PC-9 (cell line): Measurements from ENCODE around the gene MAP3K20. TPM values are rescaled to one million over a fixed set of nuclear protein-coding genes. Genes with fewer than 3 reads are reported as not detected.
"Not testable (repeated sequence)": the region's sequence is repeated elsewhere in the genome, so short reads cannot be mapped to it uniquely, and the experiment has no call there.

Experiments used
- BruUV-seq: library from RNA; stranded (reverse); fragments of 400-500 nt; replicated peaks from 2 replicates; lab custom pipeline; 2021; lab: Mats Ljungman, UMichigan
- CTCF ChIA-PET: fragments of 300-600 bp; sonication (Branson Sonifier 250); formaldehyde crosslinking; loops from one replicate; lab custom pipeline; 2022; ENCODE audit warnings: antibody characterized with exemption; lab: Charles Lee
- POLR2A ChIA-PET: fragments of 300-600 bp; sonication (Branson Sonifier 250); formaldehyde crosslinking; loops from one replicate; lab custom pipeline; 2022; ENCODE audit warnings: antibody characterized with exemption; ENCODE audit not compliant: unreplicated experiment; lab: Charles Lee
- DNase-seq, 2 experiments: peaks; one replicate each; pipeline versions ENCODE4 v3.0.0 to v3.0.0-alpha.2; 2015 to 2022; ENCODE audit warnings: mixed read lengths in 1 of 2
- H2AFZ ChIP-seq: fragments of 200-600 bp; sonication (generic); 2 replicates; pipeline ENCODE4 v1.8.1; 2017; ENCODE audit warnings: antibody characterized with exemption
- H3F3A ChIP-seq: fragments of 200-600 bp; sonication (generic); 2 replicates; pipeline ENCODE4 v1.8.1; 2017; ENCODE audit warnings: antibody characterized with exemption, mild to moderate bottlenecking, low read depth; ENCODE audit not compliant: insufficient read depth
- H3K27ac ChIP-seq: fragments of 200-600 bp; sonication (generic); 2 replicates; pipeline ENCODE4 v1.6.1; 2016; ENCODE audit warnings: mixed run types
- H3K27me3 ChIP-seq: fragments of 200-600 bp; sonication (generic); 2 replicates; pipeline ENCODE4 v1.6.1; 2016; ENCODE audit warnings: low read depth, mixed run types; ENCODE audit not compliant: insufficient read depth
- H3K36me3 ChIP-seq: fragments of 200-600 bp; sonication (generic); 2 replicates; pipeline ENCODE4 v1.6.1; 2016; ENCODE audit warnings: low read depth, mixed run types
- H3K4me1 ChIP-seq: fragments of 200-600 bp; sonication (generic); replicated peaks from 2 replicates; pipeline ENCODE4 v1.6.1; 2016; ENCODE audit warnings: mixed run types; ENCODE audit not compliant: insufficient read depth
- H3K4me2 ChIP-seq: fragments of 200-600 bp; sonication (generic); 2 replicates; pipeline ENCODE4 v1.6.1; 2017; ENCODE audit warnings: mixed run types
- H3K4me3 ChIP-seq: fragments of 200-600 bp; sonication (generic); 2 replicates; pipeline ENCODE4 v1.6.1; 2016; ENCODE audit warnings: mixed run types
- H3K79me2 ChIP-seq: fragments of 200-600 bp; sonication (generic); 2 replicates; pipeline ENCODE4 v1.6.1; 2017; ENCODE audit warnings: low read depth, mixed run types
- H3K9me2 ChIP-seq: fragments of 200-600 bp; sonication (generic); 2 replicates; pipeline ENCODE4 v1.8.1; 2017; ENCODE audit warnings: mild to moderate bottlenecking; ENCODE audit not compliant: insufficient read depth
- H3K9me3 ChIP-seq: fragments of 200-600 bp; sonication (generic); 2 replicates; pipeline ENCODE4 v1.8.1; 2016; ENCODE audit warnings: low read depth; ENCODE audit not compliant: insufficient read depth
- H4K20me1 ChIP-seq: fragments of 200-600 bp; sonication (generic); 2 replicates; pipeline ENCODE4 v1.8.1; 2017; ENCODE audit not compliant: insufficient read depth
- EZH2 ChIP-seq: fragments of 200-600 bp; sonication (generic); IDR thresholded peaks from 2 replicates; pipeline ENCODE4 v1.8.0; 2017; ENCODE audit warnings: antibody characterized with exemption, low read depth
- intact Hi-C: fragments of 100-400 bp; cut with micrococcal nuclease; formaldehyde crosslinking; loops from one replicate; pipeline ENCODE4 v1.10.0; 2022; ENCODE audit not compliant: unreplicated experiment
- total RNA-seq: library from RNA; stranded (reverse); gene quantifications from 2 replicates; pipeline ENCODE4 v1.2.3, GENCODE V29; 2021
- TF ChIP-seq, protein P1 (sequence below): fragments of 200-600 bp; sonication (generic); conservative IDR thresholded peaks from 2 replicates; pipeline ENCODE4 v1.6.1; 2017; ENCODE audit warnings: mixed run types, antibody characterized with exemption, mild to moderate bottlenecking, moderate library complexity

Gene MAP3K20
- total RNA-seq, 1 experiment from 2014 or later = 58.5 TPM

GRCh38 chr2:173161040-173161439, 85.4 kb downstream of the MAP3K20 start:
- BruUV-seq = no TSS peak
- Histone ChIP-seq H3K9me2 (no peaks in the 10 kb centered on the region), H3K9me3 (no peaks in the 10 kb centered on the region), H3F3A (peaks cover 41% of the 10 kb centered on the region), H2AFZ (no peak overlapping the region), H3K36me3 (0 out of 2 replicates have a peak, but pooled peaks cover 10% of the 10 kb centered on the region), H3K79me2 (peaks cover 65% of the 10 kb centered on the region), H4K20me1 (no peaks in the 10 kb centered on the region), H3K4me1 (peaks cover 37% of the 10 kb centered on the region), H3K27ac (peak overlapping the region; percentile 70), H3K4me2 (peak overlapping the region; percentile 35; the same call in 1 of the 2 replicates), H3K4me3 (no peak overlapping the region), H3K27me3 (no peaks in the 10 kb centered on the region)
- ChIA-PET POLR2A (no interaction called here), CTCF (no interaction called here)
- TF ChIP-seq, protein P1, sequence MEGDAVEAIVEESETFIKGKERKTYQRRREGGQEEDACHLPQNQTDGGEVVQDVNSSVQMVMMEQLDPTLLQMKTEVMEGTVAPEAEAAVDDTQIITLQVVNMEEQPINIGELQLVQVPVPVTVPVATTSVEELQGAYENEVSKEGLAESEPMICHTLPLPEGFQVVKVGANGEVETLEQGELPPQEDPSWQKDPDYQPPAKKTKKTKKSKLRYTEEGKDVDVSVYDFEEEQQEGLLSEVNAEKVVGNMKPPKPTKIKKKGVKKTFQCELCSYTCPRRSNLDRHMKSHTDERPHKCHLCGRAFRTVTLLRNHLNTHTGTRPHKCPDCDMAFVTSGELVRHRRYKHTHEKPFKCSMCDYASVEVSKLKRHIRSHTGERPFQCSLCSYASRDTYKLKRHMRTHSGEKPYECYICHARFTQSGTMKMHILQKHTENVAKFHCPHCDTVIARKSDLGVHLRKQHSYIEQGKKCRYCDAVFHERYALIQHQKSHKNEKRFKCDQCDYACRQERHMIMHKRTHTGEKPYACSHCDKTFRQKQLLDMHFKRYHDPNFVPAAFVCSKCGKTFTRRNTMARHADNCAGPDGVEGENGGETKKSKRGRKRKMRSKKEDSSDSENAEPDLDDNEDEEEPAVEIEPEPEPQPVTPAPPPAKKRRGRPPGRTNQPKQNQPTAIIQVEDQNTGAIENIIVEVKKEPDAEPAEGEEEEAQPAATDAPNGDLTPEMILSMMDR = no peak
- no peak for TF ChIP-seq EZH2
- intact Hi-C loops = no loop called here
- DNase-seq = no peak

- Histone ChIP-seq H4K20me1 (no peaks in the 10 kb centered on the region), H3K79me2 (peaks cover 68% of the 10 kb centered on the region)
These were observed 85.9 kb downstream of the MAP3K20 start for GRCh38 chr2:173161507-173161906.

DNA sequence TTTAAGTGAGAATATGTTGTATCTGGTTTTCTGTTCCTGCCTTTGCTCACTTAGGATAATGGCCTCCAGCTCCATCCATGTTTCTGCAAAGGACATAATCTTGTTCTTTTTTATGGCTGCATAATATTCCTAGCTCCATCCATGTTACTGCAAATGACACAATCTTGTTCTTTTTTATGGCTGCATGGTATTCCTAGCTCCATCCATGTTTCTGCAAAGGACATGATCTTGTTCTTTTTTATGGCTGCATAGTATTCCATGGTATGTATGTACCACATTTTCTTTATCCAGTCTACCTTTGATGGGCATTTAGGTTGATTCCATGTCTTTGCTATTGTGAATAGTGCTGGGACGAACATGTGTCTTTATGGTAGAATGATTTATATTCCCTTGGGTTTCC, 87.7 kb downstream of the MAP3K20 start:
- H3K9me2 ChIP-seq, H3K4me3 ChIP-seq, H3K27me3 ChIP-seq, H3K27ac ChIP-seq, H2AFZ ChIP-seq, CTCF ChIA-PET, intact Hi-C loops, DNase-seq, H3K9me3 ChIP-seq, BruUV-seq, H3K4me2 ChIP-seq, H4K20me1 ChIP-seq: not testable (repeated sequence)
- POLR2A ChIA-PET = interaction anchor here (0.7 kb wide), 1 partner anchor 119 kb away, joined by 4 read pairs; no protein-coding TSS in a partner anchor
- Histone ChIP-seq H3K36me3 (0 out of 2 replicates have a peak, but pooled peaks cover 10% of the 10 kb centered on the region), H3K4me1 (peaks cover 33% of the 10 kb centered on the region), H3K79me2 (peaks cover 60% of the 10 kb centered on the region), H3F3A (peaks cover 37% of the 10 kb centered on the region)

More at GRCh38 chr2:173161507-173161906, 85.9 kb downstream of the MAP3K20 start:
- CTCF ChIA-PET = no interaction called here
- POLR2A ChIA-PET = no interaction called here
- Histone ChIP-seq H3K4me1 (peaks cover 37% of the 10 kb centered on the region), H2AFZ (no peak overlapping the region), H3K27me3 (no peaks in the 10 kb centered on the region), H3K9me2 (no peaks in the 10 kb centered on the region), H3K36me3 (0 out of 2 replicates have a peak, but pooled peaks cover 10% of the 10 kb centered on the region), H3K4me2 (no peak overlapping the region), H3K27ac (peak overlapping the region; percentile 70), H3K4me3 (no peak overlapping the region), H3F3A (peaks cover 43% of the 10 kb centered on the region), H3K9me3 (no peaks in the 10 kb centered on the region)
- TF ChIP-seq, protein P1 = no peak
- no peak for TF ChIP-seq EZH2
- intact Hi-C loops = no loop called here
- no TSS peak for BruUV-seq
- DNase-seq = no peak

- Histone ChIP-seq H4K20me1 (no peaks in the 10 kb centered on the region), H3K4me1 (peaks cover 23% of the 10 kb centered on the region), H3F3A (peaks cover 30% of the 10 kb centered on the region), H3K36me3 (0 out of 2 replicates have a peak, but pooled peaks cover 10% of the 10 kb centered on the region), H3K27me3 (no peaks in the 10 kb centered on the region), H2AFZ (no peak overlapping the region), H3K79me2 (peaks cover 55% of the 10 kb centered on the region), H3K9me3 (no peaks in the 10 kb centered on the region), H3K27ac (no peak overlapping the region), H3K4me3 (no peak overlapping the region), H3K9me2 (no peaks in the 10 kb centered on the region), H3K4me2 (no peak overlapping the region)
- no peak for DNase-seq
- intact Hi-C loops = no loop called here
- CTCF ChIA-PET = no interaction called here
- TF ChIP-seq, protein P1 = no peak
- TF ChIP-seq EZH2 = no peak
- POLR2A ChIA-PET = no interaction called here
- BruUV-seq = no TSS peak
These were observed 88.8 kb downstream of the MAP3K20 start for GRCh38 chr2:173164396-173164795.
